RWPE2 (cell line): ENCODE data around the gene NDUFAF4.

Experiments used
- ATAC-seq: fragments of 200-7000 bp; cut with Tn5 transposase; 3 replicates; pipeline ENCODE4 v1.9.1; 2021; ENCODE audit warnings: low read depth
- DNase-seq: peaks from one replicate; pipeline ENCODE4 v3.0.0-alpha.2; 2020; ENCODE audit warnings: low spot score
- H3K27ac ChIP-seq: fragments of 450-650 bp; 2 replicates; pipeline ENCODE4 v1.5.1; 2017; ENCODE audit warnings: mild to moderate bottlenecking; ENCODE audit not compliant: poor library complexity, severe bottlenecking
- H3K27me3 ChIP-seq: fragments of 250-450 bp; sonication (Bioruptor Pico); 2 replicates; pipeline ENCODE4 v1.5.1; 2021; ENCODE audit warnings: mild to moderate bottlenecking, moderate library complexity; ENCODE audit not compliant: insufficient read depth, poor library complexity, severe bottlenecking
- H3K36me3 ChIP-seq: fragments of 250-450 bp; sonication (Bioruptor Pico); 2 replicates; pipeline ENCODE4 v1.5.1; 2020; ENCODE audit warnings: low read depth, mild to moderate bottlenecking, moderate library complexity
- H3K4me1 ChIP-seq: fragments of 250-450 bp; sonication (Bioruptor Pico); 2 replicates; pipeline ENCODE4 v1.5.1; 2021; ENCODE audit warnings: mild to moderate bottlenecking, moderate library complexity; ENCODE audit not compliant: insufficient read depth, poor library complexity, severe bottlenecking
- H3K4me3 ChIP-seq: fragments of 250-450 bp; sonication (Bioruptor Pico); 2 replicates; pipeline ENCODE4 v1.5.1; 2021; ENCODE audit warnings: mild to moderate bottlenecking, moderate library complexity; ENCODE audit not compliant: severe bottlenecking
- H3K9me3 ChIP-seq: fragments of 250-450 bp; sonication (Bioruptor Pico); 2 replicates; pipeline ENCODE4 v1.5.1; 2021; ENCODE audit warnings: mild to moderate bottlenecking, moderate library complexity; ENCODE audit not compliant: severe bottlenecking
- TF ChIP-seq, protein P1 (sequence below): fragments of 450-650 bp; IDR thresholded peaks from one replicate; pipeline ENCODE4 v1.5.1; 2017; ENCODE audit warnings: mild to moderate bottlenecking, moderate library complexity; ENCODE audit not compliant: poor library complexity, severe bottlenecking

The NDUFAF4 gene

GRCh38 chr6:96897396-96898240 lies at the start of gene NDUFAF4:
TSS of gene NDUFAF4 (minus strand) at chr6:96897891. CDS start at chr6:96897801, 90 bp downstream.
- no peaks in the 10 kb centered on the region for H3K9me3 ChIP-seq
- TF ChIP-seq, protein P1, sequence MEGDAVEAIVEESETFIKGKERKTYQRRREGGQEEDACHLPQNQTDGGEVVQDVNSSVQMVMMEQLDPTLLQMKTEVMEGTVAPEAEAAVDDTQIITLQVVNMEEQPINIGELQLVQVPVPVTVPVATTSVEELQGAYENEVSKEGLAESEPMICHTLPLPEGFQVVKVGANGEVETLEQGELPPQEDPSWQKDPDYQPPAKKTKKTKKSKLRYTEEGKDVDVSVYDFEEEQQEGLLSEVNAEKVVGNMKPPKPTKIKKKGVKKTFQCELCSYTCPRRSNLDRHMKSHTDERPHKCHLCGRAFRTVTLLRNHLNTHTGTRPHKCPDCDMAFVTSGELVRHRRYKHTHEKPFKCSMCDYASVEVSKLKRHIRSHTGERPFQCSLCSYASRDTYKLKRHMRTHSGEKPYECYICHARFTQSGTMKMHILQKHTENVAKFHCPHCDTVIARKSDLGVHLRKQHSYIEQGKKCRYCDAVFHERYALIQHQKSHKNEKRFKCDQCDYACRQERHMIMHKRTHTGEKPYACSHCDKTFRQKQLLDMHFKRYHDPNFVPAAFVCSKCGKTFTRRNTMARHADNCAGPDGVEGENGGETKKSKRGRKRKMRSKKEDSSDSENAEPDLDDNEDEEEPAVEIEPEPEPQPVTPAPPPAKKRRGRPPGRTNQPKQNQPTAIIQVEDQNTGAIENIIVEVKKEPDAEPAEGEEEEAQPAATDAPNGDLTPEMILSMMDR: peak; percentile 96
- ATAC-seq: peak; percentile 92

GRCh38 chr6:96947055-96947454 lies 49.4 kb upstream of the NDUFAF4 start:
- no peaks in the 10 kb centered on the region for H3K9me3 ChIP-seq
- H3K4me3 ChIP-seq: no peak overlapping the region
- no peaks in the 10 kb centered on the region for H3K4me1 ChIP-seq
- TF ChIP-seq, protein P1: no peak
- no peaks in the 10 kb centered on the region for H3K36me3 ChIP-seq
- DNase-seq (no peak), ATAC-seq (no peak)
- H3K27ac ChIP-seq: no peak overlapping the region
- H3K27me3 ChIP-seq: peaks cover 40% of the 10 kb centered on the region

More at GRCh38 chr6:96897396-96898240, at the start of gene NDUFAF4:
- H3K27me3 ChIP-seq: peaks cover 6% of the 10 kb centered on the region
- peak within 1 kb of the TSS; percentile 66 for H3K4me3 ChIP-seq
- peak within 1 kb of the TSS; percentile 69 for H3K27ac ChIP-seq
- DNase-seq: peak; percentile 92
- H3K4me1 ChIP-seq: peaks cover 15% of the 10 kb centered on the region
- peaks cover 37% of the 10 kb centered on the region for H3K36me3 ChIP-seq

GRCh38 chr6:96943555-96944215 lies 46.0 kb upstream of the NDUFAF4 start:
- H3K4me3 ChIP-seq: no peak overlapping the region
- no peak overlapping the region for H3K27ac ChIP-seq
- TF ChIP-seq, protein P1: no peak
- H3K27me3 ChIP-seq: peaks cover 30% of the 10 kb centered on the region
- H3K9me3 ChIP-seq: no peaks in the 10 kb centered on the region
- peaks cover 10% of the 10 kb centered on the region for H3K4me1 ChIP-seq
- H3K36me3 ChIP-seq: no peaks in the 10 kb centered on the region
- no peak for DNase-seq
- no peak for ATAC-seq

GRCh38 chr6:96942676-96943075 lies 45.0 kb upstream of the NDUFAF4 start:
- H3K27ac ChIP-seq: no peak overlapping the region
- ATAC-seq (no peak), DNase-seq (no peak)
- no peak overlapping the region for H3K4me3 ChIP-seq
- no peaks in the 10 kb centered on the region for H3K9me3 ChIP-seq
- TF ChIP-seq, protein P1: no peak
- H3K36me3 ChIP-seq: no peaks in the 10 kb centered on the region
- peaks cover 24% of the 10 kb centered on the region for H3K27me3 ChIP-seq
- H3K4me1 ChIP-seq: peaks cover 12% of the 10 kb centered on the region
